OCI-M2 (cell line): Measurements from ENCODE around the gene DDX41.
"Not testable (repeated sequence)": the region's sequence is repeated elsewhere in the genome, so short reads cannot be mapped to it uniquely, and the experiment has no call there.

Experiments used
- DNase-seq: peaks from one replicate; lab custom pipeline; 2025; ENCODE audit not compliant: unreplicated experiment; lab: John Stamatoyannopoulos, UW

Gene DDX41

DNA sequence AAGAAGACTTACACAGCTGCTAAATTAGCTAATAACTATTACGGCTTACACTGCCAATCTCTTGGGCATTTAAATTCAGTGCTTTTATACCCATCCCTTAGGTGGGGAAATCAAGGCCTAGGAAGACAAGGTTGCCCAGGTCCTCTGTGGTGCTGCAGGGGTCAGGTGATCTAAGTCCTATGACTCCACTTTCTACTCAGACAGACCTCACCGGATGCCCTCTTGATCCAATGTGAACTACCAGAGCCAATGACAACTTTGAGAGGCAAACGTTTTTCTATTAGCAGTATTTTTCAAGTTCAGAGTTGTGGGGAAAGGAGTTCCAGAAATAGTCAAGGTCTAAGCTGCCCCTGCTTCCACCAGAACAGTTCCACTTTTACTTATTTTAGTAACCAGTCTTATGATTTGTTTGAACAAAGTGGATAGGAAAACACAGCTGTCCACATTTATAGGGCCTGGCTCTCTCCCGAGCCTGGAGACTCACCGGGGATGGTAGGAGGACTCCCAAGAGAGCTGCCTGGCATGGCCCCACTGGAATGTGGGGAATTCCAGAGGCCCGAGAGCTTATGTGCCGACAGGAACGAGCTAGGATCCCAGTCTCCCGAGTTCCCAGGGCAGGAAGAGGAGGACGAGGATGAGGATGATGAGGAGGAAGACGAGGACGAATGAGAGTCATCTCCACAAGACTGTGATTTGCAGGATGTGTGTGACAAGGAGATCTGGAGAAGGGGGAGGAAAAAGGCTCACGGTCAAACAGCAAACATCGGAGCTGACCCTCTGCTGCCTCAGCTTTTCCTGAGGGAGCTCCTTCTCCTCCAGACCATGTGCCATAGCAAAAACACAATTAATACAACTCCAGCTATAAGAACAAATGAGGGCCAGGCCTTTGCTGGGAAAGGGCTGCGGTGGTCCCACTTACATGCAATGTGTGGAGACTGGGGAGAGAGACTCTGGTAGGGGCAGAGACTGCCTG is 20.9 kb upstream of the DDX41 start:
- DNase-seq: no peak

DNA sequence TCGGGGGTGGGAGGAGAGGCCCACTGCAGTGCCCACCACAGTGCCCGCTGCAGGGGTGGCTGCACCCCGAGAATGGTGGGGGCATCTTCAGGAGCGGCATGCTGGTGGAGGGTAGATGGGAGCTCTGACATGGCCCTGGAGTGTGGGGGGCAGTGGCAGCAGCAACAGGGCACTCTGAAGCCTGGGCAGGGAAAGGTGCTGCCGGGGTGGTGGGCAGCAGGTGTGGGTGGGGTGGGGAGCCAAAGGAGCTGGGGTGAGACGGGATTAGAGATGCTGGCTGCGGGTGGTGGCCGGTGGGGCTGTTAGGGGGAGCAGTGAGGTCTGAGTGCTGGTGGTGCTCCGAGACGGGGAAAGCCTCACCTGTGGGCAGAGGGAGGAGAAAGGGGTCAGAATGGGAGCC is 19.6 kb upstream of the DDX41 start:
- DNase-seq: no peak

DNA sequence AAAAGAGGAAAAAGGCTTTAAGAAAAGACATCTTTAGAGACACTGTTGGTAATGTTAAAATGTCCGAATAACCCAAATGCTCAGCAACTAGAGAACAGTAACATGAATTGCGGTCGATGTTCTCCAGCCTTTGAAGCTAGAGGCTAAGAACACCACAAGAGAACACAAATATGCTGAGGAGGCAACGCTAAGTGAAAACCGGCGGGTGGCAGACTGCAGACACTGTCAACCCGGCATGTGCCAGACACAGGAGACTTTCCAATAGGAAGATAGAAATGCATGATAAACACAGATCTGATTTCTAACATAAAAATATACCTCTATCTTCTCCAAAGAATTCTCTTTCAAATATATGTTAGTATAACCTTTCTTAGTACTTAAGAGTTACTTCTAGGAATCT is 18.4 kb upstream of the DDX41 start:
- no peak for DNase-seq

DNA sequence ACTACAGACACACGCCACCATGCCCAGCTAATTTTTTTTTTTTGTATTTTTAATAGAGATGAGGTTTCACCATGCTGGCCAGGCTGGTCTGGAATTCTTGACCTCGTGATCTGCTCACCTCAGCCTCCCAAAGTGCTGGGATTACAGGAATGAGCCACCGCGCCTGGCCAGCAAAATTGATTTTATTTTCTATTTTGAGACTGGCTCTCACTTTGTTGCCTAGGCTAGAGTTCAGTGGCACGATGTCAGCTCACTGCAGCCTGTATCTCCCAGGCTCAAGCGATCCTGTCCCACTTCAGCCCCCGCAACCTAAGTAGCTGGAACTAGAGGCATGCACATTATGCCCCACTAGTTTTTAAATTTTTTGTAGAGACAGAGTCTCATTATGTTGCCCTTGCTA is 17.7 kb upstream of the DDX41 start:
- not testable (repeated sequence) for DNase-seq

DNA sequence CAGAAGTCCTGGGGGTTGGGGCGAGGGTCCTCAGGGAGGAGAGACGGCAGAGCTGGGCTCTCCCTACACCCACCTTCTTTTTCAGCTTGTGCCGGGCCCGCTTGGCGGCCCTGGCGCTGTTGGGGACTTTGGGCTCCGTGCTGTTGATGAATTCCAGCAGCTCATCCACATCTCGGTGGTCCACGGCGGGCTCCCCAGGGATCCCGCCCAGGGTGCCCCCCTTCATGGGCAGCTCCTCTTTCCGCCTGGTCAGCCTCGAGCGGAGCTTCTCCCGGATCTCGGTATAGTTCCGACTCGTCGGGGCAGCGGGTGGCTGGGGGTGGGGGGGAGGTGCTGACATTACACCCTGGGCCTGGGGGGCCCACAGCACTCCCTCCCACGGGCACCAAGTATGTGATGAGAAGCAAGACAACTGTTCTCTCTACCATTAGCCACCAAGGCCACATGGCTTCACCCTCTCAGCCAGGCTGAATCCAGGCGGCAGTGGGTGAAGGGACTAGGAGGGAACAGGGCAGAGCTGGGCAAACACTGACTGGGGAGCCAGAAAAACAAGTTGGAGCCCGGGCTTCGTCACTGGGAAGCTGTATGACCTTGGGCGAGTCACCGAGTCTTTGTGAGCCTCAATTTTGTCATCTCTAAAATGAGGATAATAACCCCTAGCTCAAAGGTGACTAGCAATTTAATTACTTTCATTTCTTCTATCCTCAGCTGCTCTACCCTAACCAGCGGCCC is 14.6 kb upstream of the DDX41 start:
- no peak for DNase-seq

DNA sequence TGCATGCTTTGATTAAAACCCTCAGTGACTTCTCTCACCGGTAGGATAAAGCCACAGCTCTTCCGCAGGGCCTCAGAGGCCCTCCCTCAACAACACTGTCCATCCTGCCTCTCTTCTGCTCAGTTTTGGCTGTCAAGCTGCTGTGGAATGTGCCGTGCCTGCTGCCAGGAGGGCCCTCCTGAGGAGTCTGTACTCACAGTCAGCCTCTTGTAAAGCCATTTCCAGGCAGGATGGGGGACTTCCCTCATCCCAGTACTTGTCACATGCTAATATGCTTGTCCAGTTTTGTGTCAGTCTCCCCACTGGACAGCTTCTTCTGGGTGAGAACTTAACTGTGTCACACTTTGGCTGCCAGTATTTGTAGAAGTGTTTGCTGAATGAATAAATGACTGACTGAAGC is 13.9 kb upstream of the DDX41 start:
- no peak for DNase-seq

DNA sequence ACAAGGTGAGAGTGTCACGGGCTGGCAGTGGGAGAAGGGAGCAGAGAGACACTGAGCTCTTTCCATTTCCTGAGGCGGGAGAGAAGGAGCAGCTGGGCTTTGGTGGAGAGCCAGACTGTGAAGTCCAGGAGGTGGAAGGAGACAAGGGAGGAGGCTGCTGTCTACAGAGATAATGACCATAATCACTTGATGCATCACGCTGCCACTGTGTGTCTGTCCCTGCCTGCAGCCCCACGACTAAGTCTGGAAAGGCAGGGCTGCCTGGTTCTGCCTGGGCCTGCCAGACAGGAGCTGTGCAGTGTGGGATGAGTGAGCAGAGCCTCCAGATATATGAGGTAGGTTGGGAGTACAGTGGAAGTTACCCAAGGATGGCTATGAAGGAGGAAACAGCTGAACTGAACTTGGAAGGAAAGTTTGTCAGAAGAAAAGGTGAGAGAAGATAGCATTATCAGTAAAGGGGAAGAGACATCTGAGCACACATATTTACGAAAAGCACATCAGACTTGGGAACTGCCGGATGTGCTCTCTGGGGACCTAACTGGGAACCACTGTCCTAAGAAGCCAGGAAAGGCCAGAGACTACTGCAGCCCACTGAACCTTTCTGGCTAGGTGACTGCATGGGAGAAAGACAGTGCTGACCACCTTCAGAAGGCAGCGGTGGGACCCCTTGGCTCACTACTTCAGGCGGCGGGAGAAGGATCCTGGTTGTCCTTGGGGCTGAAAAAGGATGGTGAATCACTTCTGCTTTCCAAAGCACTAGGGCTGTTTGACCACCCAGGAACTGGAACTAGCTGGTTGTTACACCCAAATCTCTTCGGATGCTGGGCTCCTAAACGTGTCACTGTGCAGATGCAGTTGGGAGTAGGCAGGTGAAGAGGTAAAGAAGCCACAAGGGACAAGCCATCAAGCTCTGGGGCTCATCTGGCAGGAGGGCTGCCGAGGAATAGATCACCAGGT is 12.8 kb upstream of the DDX41 start:
- no peak for DNase-seq

DNA sequence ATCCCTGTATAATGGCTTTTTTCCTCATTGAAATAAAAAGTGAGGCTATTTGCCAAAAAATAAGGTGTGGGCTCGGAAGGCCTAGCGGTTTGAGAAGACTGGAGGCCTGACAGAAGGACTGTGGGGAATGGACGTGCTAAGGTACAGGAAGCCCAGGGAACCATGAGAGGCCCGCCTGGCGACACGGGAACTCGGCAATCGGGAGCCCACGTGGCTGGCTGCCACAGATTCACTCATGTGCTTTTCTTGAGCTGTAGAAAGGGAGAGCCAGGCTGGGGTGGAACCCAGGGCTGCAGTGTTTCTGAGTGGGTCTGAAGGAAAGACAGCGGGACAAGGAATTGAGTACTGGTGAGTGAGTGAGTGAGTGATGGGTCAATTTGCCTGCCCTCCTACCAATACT is 11.9 kb upstream of the DDX41 start:
- no peak for DNase-seq

DNA sequence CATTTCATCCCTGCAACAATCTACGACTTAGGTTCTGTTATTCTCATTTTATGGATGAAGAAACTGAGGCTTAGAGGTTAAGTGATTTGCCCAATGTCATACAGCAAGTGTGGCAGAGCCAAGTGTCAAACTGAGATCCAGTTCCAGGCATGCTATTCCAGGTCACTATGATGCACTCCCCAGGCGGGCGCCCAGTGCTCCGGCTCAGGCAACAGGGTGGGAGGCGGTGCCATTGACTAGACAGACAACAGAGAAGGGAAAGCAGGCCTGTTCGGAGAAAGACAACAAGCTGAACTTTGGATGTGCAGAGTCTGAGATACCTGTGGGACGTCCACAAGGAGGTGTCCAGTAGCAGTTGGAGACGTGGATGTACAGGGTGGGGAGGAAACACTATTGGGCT is 10.8 kb upstream of the DDX41 start:
- no peak for DNase-seq

DNA sequence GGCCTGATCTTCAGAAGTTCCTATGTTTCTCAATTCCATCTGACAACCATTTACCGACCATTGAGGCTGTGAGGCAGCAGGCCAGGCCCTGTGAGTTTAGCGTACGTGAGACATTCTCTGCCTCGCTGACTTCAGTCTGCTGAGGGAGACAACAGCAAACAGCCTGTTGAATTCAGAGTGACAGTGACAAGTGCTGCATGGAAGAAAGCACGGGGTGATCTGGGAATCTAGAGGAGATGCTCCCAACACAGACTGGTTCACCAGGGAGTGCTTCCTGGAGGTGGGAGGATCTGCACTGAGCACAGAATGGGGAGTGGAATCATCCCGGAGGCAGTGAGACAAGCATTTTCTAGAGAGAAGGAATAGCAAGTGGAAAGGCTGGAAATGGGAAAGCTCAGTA is 10.0 kb upstream of the DDX41 start:
- no peak for DNase-seq

DNA sequence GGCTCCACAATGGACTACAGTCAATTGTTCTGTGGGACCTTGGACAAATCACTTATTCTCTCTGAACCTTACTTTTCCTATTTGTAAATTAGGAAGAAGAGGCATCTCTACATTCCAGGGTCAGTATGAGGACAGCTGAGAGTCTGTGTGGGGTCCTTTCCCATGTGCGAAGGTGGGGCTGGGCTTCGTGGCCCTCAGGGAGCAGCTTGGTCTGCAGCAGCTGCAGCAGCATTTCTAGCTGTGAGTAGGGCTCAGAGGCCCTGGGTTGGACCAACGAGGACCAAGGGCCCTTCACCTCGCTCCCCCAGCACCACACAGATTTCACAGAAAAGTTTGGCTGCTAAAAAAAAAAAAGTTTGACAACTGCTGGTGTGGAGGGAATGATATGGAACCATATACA is 9.4 kb upstream of the DDX41 start:
- no peak for DNase-seq

DNA sequence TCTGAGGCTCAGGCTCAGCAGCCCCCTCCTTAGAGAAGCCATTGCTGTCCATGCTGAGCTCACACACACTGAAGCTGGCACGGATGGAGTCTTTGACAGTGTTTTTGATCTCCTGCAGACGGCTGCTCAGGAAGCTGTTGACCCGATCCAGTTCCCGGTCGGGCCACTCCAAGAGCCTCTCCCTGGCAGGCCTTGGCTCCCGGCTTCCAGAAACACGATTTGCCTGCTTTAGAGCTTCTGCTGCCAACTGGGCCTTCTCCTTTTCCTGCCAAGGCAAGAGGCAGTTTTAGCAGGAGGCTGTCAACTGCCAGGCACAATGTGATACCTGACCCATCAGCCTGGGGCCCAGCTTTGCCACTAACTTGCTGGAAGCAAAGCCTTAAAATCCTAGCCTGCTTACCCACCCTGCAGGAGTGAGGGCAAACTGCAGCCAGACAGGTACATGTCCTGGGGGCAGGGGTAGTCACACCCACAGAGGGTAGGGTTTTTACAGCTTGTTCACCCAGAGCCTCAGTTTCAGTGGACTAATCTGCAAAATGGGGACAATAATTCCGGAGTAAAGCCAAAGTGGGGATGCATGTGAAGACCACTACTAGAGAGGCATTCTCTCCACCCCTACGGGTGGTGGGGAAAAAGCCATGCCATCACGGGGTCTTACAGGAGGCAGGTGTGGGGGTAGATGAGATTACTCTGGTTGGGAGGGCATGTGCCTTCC is 8.3 kb upstream of the DDX41 start:
- no peak for DNase-seq

DNA sequence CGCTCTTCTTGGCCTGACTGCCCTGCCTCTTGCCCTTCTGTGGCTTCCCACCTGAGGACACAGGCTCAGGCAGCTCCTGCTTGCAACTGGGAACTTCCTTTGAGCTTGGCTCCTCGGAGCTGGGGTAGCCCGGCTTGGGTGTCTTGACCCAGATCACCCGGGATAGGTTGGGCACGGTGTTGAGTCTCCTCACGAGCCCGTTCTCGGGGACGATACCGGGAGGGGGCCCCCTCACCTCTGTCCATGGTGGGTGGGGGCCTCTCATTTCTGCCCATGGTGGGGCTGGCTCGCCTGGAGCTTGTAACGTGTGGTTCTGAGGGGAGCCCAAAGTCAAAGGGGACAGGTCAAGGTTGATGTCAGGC is 7.8 kb upstream of the DDX41 start:
- no peak for DNase-seq

DNA sequence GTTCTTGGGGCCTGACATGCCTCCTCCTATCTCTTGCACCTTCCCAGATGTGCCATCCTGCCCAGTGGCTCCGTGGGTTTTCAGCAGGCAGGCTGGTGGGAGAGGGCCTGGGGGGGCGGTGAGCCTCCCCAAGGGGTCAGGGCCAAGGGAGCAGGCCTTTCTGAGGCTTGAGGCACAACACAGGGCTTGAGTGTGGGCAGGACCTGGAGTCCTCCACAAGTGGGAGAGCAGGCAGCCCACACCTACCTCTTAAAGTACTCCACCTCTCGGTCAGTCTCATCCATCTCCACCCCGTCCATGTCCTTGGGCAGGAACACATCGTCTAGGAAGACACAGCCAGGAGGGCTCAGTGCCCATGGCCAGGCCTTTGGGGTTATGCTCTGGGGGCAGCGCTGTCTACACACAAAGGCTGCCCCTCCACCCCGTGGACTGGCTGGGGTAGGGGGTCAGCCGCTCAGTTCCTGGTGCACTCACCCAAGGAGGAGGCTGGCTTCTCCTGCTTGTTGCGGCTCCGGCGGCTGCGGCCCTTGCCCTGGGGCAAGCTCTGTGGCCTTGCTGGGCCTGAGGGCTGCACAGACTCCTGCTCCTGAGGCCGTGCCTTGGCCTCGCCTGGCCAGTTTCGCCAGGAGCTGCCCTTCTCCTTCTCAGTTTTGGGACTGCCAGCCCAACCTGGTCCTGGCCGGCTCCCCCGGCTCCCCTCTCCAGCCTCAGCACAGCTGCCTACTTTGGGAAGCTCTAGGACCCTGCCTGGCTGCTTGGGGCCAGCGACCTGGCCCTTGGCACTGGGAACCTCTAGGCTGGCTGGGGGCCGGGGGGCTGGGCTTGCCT is 7.2 kb upstream of the DDX41 start:
- DNase-seq: no peak

DNA sequence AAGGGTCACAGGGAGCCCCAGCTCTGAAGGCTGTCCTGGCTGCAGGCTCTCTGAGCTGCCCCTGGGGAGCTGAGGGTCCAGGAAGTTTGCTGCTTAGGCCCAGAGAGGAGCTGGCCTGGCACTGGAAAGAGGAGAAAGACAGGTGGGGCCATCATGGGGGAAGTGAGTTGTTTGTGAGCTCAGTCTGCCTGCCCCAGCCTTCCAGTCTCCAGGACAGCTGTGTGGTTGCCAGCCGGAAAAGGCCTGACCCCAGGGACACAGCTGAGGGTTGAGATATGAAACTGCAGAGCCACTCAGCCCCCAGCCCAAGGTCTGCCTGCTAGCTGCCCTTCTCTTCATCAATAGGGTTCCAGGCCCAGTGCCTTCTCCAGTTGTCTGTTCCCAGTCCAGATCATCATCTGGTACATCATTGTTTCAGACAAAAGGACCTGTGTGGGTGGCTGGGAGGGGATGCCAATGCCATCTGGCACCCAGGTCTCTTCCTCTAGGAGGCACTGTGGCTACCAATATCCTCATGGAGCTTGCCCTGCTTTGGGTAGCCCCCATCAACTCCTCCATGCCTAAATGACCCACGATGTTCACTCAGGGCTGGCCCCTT is 4.3 kb upstream of the DDX41 start:
- no peak for DNase-seq

DNA sequence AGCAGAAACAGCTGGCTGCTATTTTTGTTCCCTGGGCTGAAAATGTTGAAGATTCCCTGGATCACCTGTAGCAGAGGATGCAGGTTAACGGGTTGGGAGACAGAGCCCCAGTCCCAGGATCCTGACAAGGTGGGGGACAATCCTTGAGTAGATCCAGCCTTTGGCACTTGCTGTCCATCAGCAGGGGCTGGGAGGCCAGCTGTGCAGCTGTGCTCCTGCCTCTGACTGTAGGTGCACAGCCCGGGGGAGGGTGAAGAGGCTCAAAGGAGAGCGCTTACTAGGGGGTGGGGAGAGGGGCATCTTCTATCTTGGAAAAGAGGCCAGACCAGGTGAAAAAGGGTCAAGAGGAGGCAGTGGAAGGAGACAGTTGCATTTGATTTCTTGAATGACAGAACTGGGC is 3.5 kb upstream of the DDX41 start:
- no peak for DNase-seq

DNA sequence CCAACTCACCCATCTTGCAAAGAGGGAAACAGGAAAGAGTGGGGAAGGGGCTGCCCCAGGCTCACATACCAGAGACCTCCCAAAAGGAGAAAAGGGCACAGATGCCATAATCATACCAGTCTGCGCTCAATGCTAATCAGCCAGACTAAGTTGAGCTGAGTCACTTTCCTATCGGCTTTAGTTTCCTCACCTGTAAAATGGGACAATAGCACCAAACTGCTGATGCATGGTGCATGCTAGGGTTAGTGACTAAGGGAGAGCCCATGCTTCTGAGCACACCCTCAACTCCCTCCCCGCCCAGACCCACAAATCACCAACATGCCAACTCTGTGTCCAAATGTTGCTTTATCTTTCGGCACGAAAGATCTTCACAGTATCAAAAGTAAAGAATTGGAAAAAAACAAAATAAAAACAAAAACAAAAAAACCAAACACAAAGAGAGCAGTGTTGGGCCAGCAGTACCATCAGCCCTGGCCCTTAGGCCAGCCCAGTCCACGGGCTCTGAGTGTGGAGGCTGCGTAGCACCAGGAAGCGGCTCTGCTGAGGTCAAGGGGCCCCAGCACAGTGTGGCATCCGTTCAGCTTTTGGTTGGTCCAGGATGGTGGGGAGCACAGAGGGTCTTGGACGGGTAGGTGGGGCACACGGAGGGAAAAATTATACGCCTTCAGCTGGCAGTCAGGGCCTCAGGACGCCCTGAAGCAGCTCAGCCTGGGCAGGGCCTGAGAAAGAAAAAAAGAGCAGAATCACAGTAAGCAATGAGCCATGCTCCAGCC is 2.9 kb upstream of the DDX41 start:
- no peak for DNase-seq

DNA sequence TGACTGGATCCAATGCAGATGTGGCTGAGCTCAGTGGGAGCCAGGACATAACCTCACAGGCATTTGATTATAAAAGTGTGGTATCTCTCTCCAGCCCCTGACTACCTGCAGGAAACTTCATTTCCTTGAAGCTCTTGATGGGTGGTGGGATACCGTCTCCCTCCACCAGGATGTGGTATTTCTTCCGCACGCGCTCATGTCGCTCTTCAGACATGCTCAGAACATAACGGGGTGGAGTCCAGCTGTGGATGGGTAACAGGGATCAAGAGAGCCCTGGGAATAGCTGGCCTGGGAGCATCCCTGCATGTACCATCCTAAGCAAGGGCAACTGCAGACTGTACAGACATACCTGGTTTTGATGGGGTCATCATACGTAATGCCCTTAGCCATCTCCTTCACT is 1.2 kb downstream of the DDX41 start:
- DNase-seq: no peak

DNA sequence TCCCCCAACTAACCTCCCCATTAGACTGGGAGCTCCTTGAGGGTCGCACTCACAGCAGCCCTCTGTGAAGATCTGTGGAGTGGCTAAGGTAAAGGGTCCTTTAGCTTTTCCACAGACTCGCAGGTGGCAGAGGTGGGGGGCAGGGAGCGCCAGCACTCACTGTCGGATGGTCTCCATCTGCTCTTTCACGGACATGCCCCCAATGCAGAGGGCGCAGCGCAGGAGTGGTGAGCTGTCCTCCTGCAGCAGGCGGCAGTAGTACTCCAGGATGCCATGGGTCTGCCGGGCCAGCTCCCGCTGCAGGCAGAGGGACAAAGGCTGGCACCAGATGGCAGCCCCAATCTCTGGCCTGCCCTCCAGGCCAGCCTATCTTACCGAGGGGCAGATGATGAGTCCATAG is 2.2 kb downstream of the DDX41 start:
- no peak for DNase-seq
